ENCODE results near the gene SYT8.

The SYT8 gene

GRCh38 chr11:1831338-1832210 lies 3.2 kb upstream of the SYT8 start:
- no peak for DNase-seq (ENCODE audit: low read depth in 2 of 2, low spot score in 1 of 2)

GRCh38 chr11:1832211-1832919 lies 2.4 kb upstream of the SYT8 start:
- peak; percentile 46 to 48 for DNase-seq (ENCODE audit: low read depth in 2 of 2, low spot score in 1 of 2)

GRCh38 chr11:1832920-1833295 lies 1.9 kb upstream of the SYT8 start:
- no peak for DNase-seq (ENCODE audit: low read depth in 2 of 2, low spot score in 1 of 2)

- no peak for DNase-seq (ENCODE audit: low read depth in 2 of 2, low spot score in 1 of 2)
These were observed 654 bp upstream of the SYT8 start for GRCh38 chr11:1834062-1834610.

GRCh38 chr11:1835671-1836010 lies 851 bp downstream of the SYT8 start:
- no peak for DNase-seq (ENCODE audit: low read depth in 2 of 2, low spot score in 1 of 2)

- no peak for DNase-seq (ENCODE audit: low read depth in 2 of 2, low spot score in 1 of 2)
These were observed 1.5 kb downstream of the SYT8 start for GRCh38 chr11:1836011-1836945.

- DNase-seq (ENCODE audit: low read depth in 2 of 2, low spot score in 1 of 2): peak; percentile 60 to 62
These were observed 2.6 kb downstream of the SYT8 start for GRCh38 chr11:1837171-1838076.

- DNase-seq (ENCODE audit: low read depth in 2 of 2, low spot score in 1 of 2): no peak
These were observed 3.3 kb downstream of the SYT8 start for GRCh38 chr11:1838077-1838425.

GRCh38 chr11:1838426-1839144 lies 3.8 kb downstream of the SYT8 start, which contains the start of gene TNNI2:
Gene TNNI2, plus strand, starts transcription at chr11:1838981. Its CDS starts 716 bp downstream, at chr11:1839697.
- no peak for DNase-seq (ENCODE audit: low read depth in 2 of 2, low spot score in 1 of 2)

GRCh38 chr11:1839204-1839923 lies 4.6 kb downstream of the SYT8 start:
- DNase-seq (ENCODE audit: low read depth in 2 of 2, low spot score in 1 of 2): no peak

GRCh38 chr11:1839924-1840779 lies 5.4 kb downstream of the SYT8 start:
- DNase-seq (ENCODE audit: low read depth in 2 of 2, low spot score in 1 of 2): no peak

GRCh38 chr11:1840780-1841480 lies 6.1 kb downstream of the SYT8 start:
- DNase-seq (ENCODE audit: low read depth in 2 of 2, low spot score in 1 of 2): no peak

GRCh38 chr11:1841511-1842148 lies 6.8 kb downstream of the SYT8 start:
- no peak for DNase-seq (ENCODE audit: low read depth in 2 of 2, low spot score in 1 of 2)

GRCh38 chr11:1842149-1843097 lies 7.6 kb downstream of the SYT8 start:
- DNase-seq (ENCODE audit: low read depth in 2 of 2, low spot score in 1 of 2): no peak

GRCh38 chr11:1843098-1843473 lies 8.3 kb downstream of the SYT8 start:
- no peak for DNase-seq (ENCODE audit: low read depth in 2 of 2, low spot score in 1 of 2)

GRCh38 chr11:1843796-1844195 lies 9.0 kb downstream of the SYT8 start:
- DNase-seq (ENCODE audit: low read depth in 2 of 2, low spot score in 1 of 2): no peak
